B cell (primary cell): ENCODE data around the gene MED25. TPM values are rescaled to one million over a fixed set of nuclear protein-coding genes. Genes with fewer than 3 reads are reported as not detected.

ENCODE experiments used
- ATAC-seq: fragments of 200-7000 bp; cut with Tn5 transposase; one replicate; pipeline ENCODE4 v1.10.0; 2021; ENCODE audit warnings: low read depth, mild to moderate bottlenecking, moderate number of reproducible peaks, moderate library complexity
- CTCF ChIA-PET: fragments of 350-600 bp; sonication (Branson Sonifier 250); formaldehyde crosslinking; loops from one replicate; lab custom pipeline; 2021; ENCODE audit warnings: antibody characterized with exemption, inconsistent platforms; lab: Charles Lee
- POLR2A ChIA-PET: fragments of 350-600 bp; sonication (Branson Sonifier 250); formaldehyde crosslinking; loops from one replicate; lab custom pipeline; 2021; ENCODE audit warnings: antibody characterized with exemption; lab: Charles Lee
- DNase-seq: peaks from one replicate; pipeline ENCODE4 v3.0.0; 2013
- H2AFZ ChIP-seq: 2 replicates; pipeline ENCODE4 v1.6.1; 2012; ENCODE audit warnings: mild to moderate bottlenecking, low read depth, low read length; ENCODE audit not compliant: insufficient read depth, poor library complexity, severe bottlenecking
- H3K27ac ChIP-seq, 2 donors: 1 replicate in 1 of 2; 2 replicates in 1 of 2; pipeline ENCODE4 v1.5.1; 2012 to 2013; ENCODE audit warnings: low read length in 2 of 2, mild to moderate bottlenecking in 2 of 2, moderate library complexity in 1 of 2
- H3K27me3 ChIP-seq, 4 experiments: fragments of 200-600 bp in 1 of 4; sonication (generic) in 1 of 4; replicated peaks in 1 of 4; 1 replicate in 2 of 4; 2 replicates in 2 of 4; pipeline versions ENCODE4 v1.6.1 to v1.7.0; 2013 to 2016; ENCODE audit warnings: low read length in 3 of 4, mild to moderate bottlenecking in 2 of 4, mixed read lengths in 1 of 4, moderate library complexity in 1 of 4; ENCODE audit not compliant: insufficient read depth in 4 of 4, control insufficient read depth in 3 of 4; ENCODE audit errors: control extremely low read depth in 1 of 4
- H3K36me3 ChIP-seq, 2 experiments: replicated peaks in 1 of 2; 1 replicate in 1 of 2; 2 replicates in 1 of 2; pipeline versions ENCODE4 v1.6.1 to v1.7.1; 2013; ENCODE audit warnings: low read length in 1 of 2; ENCODE audit not compliant: insufficient read depth in 2 of 2, control insufficient read depth in 1 of 2; ENCODE audit errors: control extremely low read depth in 1 of 2, extremely low read depth in 1 of 2
- H3K4me1 ChIP-seq, 2 donors: fragments of 200-600 bp in 1 of 2; sonication (generic) in 1 of 2; 1 replicate in 1 of 2; 2 replicates in 1 of 2; pipeline versions ENCODE4 v1.5.1 to v1.6.1; 2013 to 2017; ENCODE audit warnings: low read length in 2 of 2; ENCODE audit not compliant: control insufficient read depth in 2 of 2, insufficient read depth in 2 of 2
- H3K4me2 ChIP-seq: replicated peaks from 2 replicates; pipeline ENCODE3; 2012; ENCODE audit warnings: mild to moderate bottlenecking, low read depth, low read length; ENCODE audit not compliant: poor library complexity, severe bottlenecking
- H3K4me3 ChIP-seq, 5 experiments: fragments of 200-600 bp in 1 of 5; sonication (generic) in 1 of 5; 1 replicate in 3 of 5; 2 replicates in 2 of 5; pipeline versions ENCODE4 v1.5.1 to v1.7.0; 2011 to 2016; ENCODE audit warnings: low read length in 4 of 5, mild to moderate bottlenecking in 4 of 5, low read depth in 2 of 5, control low read depth in 1 of 5, moderate library complexity in 1 of 5; ENCODE audit not compliant: insufficient read depth in 1 of 5; ENCODE audit errors: control extremely low read depth in 1 of 5, extremely low read depth in 1 of 5
- H3K79me2 ChIP-seq: fragments of 200-600 bp; sonication (generic); one replicate; pipeline ENCODE4 v1.6.0; 2016; ENCODE audit warnings: low read length; ENCODE audit not compliant: control insufficient read depth, insufficient read depth
- H3K9ac ChIP-seq: fragments of 200-600 bp; sonication (generic); 2 replicates; pipeline ENCODE4 v1.6.1; 2017; ENCODE audit warnings: mild to moderate bottlenecking, low read length, moderate library complexity
- H3K9me3 ChIP-seq, 3 donors: one replicate each; pipeline versions ENCODE4 v1.6.1 to v1.7.1; 2013; ENCODE audit warnings: low read length in 2 of 3; ENCODE audit not compliant: control insufficient read depth in 2 of 3, insufficient read depth in 1 of 3; ENCODE audit errors: control extremely low read depth in 1 of 3
- H4K20me1 ChIP-seq: 2 replicates; pipeline ENCODE4 v1.6.0; 2012; ENCODE audit warnings: mild to moderate bottlenecking, low read length; ENCODE audit not compliant: insufficient read depth, control insufficient read depth, poor library complexity, severe bottlenecking
- H3K27ac Mint-ChIP-seq: one replicate; pipeline ENCODE4 v1.8.0; 2021; ENCODE audit warnings: mixed read lengths
- H3K27me3 Mint-ChIP-seq: one replicate; pipeline ENCODE4 v1.8.0; 2021; ENCODE audit warnings: mixed read lengths
- H3K4me1 Mint-ChIP-seq: one replicate; pipeline ENCODE4 v1.8.0; 2021; ENCODE audit warnings: mixed read lengths
- H3K4me3 Mint-ChIP-seq: one replicate; pipeline ENCODE4 v1.8.0; 2021; ENCODE audit warnings: mixed read lengths
- H3K9me3 Mint-ChIP-seq: one replicate; pipeline ENCODE4 v1.8.0; 2022; ENCODE audit warnings: mixed read lengths; ENCODE audit not compliant: insufficient read depth
- CTCF ChIP-seq: fragments of 200-600 bp; IDR thresholded peaks from one replicate; pipeline ENCODE4 v1.8.0; 2022; ENCODE audit warnings: antibody characterized with exemption, mild to moderate bottlenecking
- EZH2 ChIP-seq: IDR thresholded peaks from 2 replicates; pipeline ENCODE4 v1.6.1; 2012; ENCODE audit warnings: borderline replicate concordance, low read depth, mild to moderate bottlenecking, moderate library complexity, low read length; ENCODE audit not compliant: insufficient read depth, poor library complexity, severe bottlenecking
- WGBS: methylation state at CpG from one replicate; pipeline ENCODE4 v1.1.5; 2013; ENCODE audit warnings: missing lambda C conversion rate; ENCODE audit not compliant: insufficient coverage; 5-methylcytosine and 5-hydroxymethylcytosine counted together
- intact Hi-C: fragments of 100-400 bp; cut with micrococcal nuclease; formaldehyde crosslinking; loops from one replicate; pipeline ENCODE4 v1.10.0; 2022
- polyA plus RNA-seq: library from polyadenylated mRNA; depleted of rRNA; stranded (reverse); fragments of >200 nt; gene quantifications from 2 replicates; pipeline ENCODE4 v1.2.3, GENCODE V29; 2012
- total RNA-seq, 2 donors: library from RNA; stranded (reverse); fragments of 120-200 nt in 1 of 2; gene quantifications; 1 replicate in 1 of 2; 2 replicates in 1 of 2; pipeline versions ENCODE4 v1.2.3 to v1.2.4, GENCODE V29; 2013 to 2022

The MED25 gene
- total and polyA plus RNA-seq, 2 donors (not counting 1 experiment from before 2014, with no cell fraction given) = 93.0 to 126 TPM

- ChIA-PET CTCF (interaction anchor here (0.8 kb wide), 1 partner anchor 100 kb away, joined by 3 read pairs; no protein-coding TSS in a partner anchor), POLR2A (interaction anchor here (0.6 kb wide), 1 partner anchor 862 kb away, joined by 5 read pairs; no protein-coding TSS in a partner anchor)
- DNase-seq (no peak), ATAC-seq (no peak)
- Histone ChIP-seq H3K9me3 (no peaks in the 10 kb centered on the region), H3K4me3 (no peak overlapping the region), H3K4me1 (peaks cover 12 to 16% of the 10 kb centered on the region in 2 donors), H3K27me3 (no peaks in the 10 kb centered on the region), H3K36me3 (peaks cover 0 to 4% of the 10 kb centered on the region in 2 experiments), H3K27ac (no peak overlapping the region), H2AFZ (no peak overlapping the region), H4K20me1 (peaks cover 52% of the 10 kb centered on the region), H3K9ac (no peak overlapping the region), H3K4me2 (no peak overlapping the region), H3K79me2 (peaks cover 92% of the 10 kb centered on the region)
- WGBS = 96% methylated on average over 10 of the region's 13 CpGs
- Mint-ChIP-seq H3K27ac (no peak overlapping the region), H3K9me3 (no peaks in the 10 kb centered on the region), H3K4me1 (peaks cover 36% of the 10 kb centered on the region), H3K27me3 (no peaks in the 10 kb centered on the region), H3K4me3 (no peak overlapping the region)
- intact Hi-C loops = no loop called here
- no peak for TF ChIP-seq EZH2
- no peak for TF ChIP-seq CTCF
These were observed 46.4 kb upstream of the MED25 start for GRCh38 chr19:49771674-49772139.

- H3K27me3 Mint-ChIP-seq = no peaks in the 10 kb centered on the region
- Histone ChIP-seq H3K9ac (no peak overlapping the region), H3K4me2 (no peak overlapping the region), H4K20me1 (peaks cover 48% of the 10 kb centered on the region), H2AFZ (no peak overlapping the region), H3K79me2 (peaks cover 81% of the 10 kb centered on the region), H3K4me3 (no peak overlapping the region), H3K27me3 (no peaks in the 10 kb centered on the region), H3K9me3 (no peaks in the 10 kb centered on the region), H3K36me3 (peaks cover 0 to 6% of the 10 kb centered on the region in 2 experiments), H3K4me1 (peaks cover 5 to 8% of the 10 kb centered on the region in 2 donors), H3K27ac (no peak overlapping the region)
- H3K4me3 Mint-ChIP-seq = no peak overlapping the region
- CTCF ChIA-PET = no interaction called here
- 92% methylated on average over 10 of the region's 10 CpGs for WGBS
- intact Hi-C loops = no loop called here
- TF ChIP-seq EZH2 (no peak), CTCF (no peak)
- POLR2A ChIA-PET = no interaction called here
- DNase-seq (no peak), ATAC-seq (no peak)
- H3K27ac Mint-ChIP-seq = no peak overlapping the region
- H3K4me1 Mint-ChIP-seq = peaks cover 28% of the 10 kb centered on the region
- H3K9me3 Mint-ChIP-seq = no peaks in the 10 kb centered on the region
These were observed 45.1 kb upstream of the MED25 start for GRCh38 chr19:49772850-49773432.
